DMS79 treated with DMSO at 0.1 percent for 48 hours (cell line): Measurements from ENCODE around the gene EIF1AD.
"Not testable (repeated sequence)": the region's sequence is repeated elsewhere in the genome, so short reads cannot be mapped to it uniquely, and the experiment has no call there.

ENCODE experiments used
- DNase-seq: peaks from one replicate; lab custom pipeline; 2025; lab: John Stamatoyannopoulos, UW

Gene EIF1AD

GRCh38 chr11:66022401-66023185 lies 20.6 kb upstream of the EIF1AD start:
- DNase-seq: peak; percentile 68

- DNase-seq: no peak
Observed at GRCh38 chr11:66020618-66021357, 18.8 kb upstream of the EIF1AD start.

- DNase-seq: no peak
Observed at GRCh38 chr11:66020212-66020611, 18.3 kb upstream of the EIF1AD start.

- no peak for DNase-seq
Observed at GRCh38 chr11:66017321-66017720, 15.4 kb upstream of the EIF1AD start.

- DNase-seq: no peak
Observed at GRCh38 chr11:66016793-66017177, 14.8 kb upstream of the EIF1AD start.

- no peak for DNase-seq
Observed at GRCh38 chr11:66015936-66016792, 14.2 kb upstream of the EIF1AD start.

- DNase-seq: no peak
Observed at GRCh38 chr11:66015454-66015881, 13.5 kb upstream of the EIF1AD start.

- no peak for DNase-seq
Observed at GRCh38 chr11:66014804-66015453, 13.0 kb upstream of the EIF1AD start.

- DNase-seq: no peak
Observed at GRCh38 chr11:66013762-66014100, 11.8 kb upstream of the EIF1AD start.

- DNase-seq: no peak
Observed at GRCh38 chr11:66012946-66013761, 11.2 kb upstream of the EIF1AD start.

- no peak for DNase-seq
Observed at GRCh38 chr11:66012371-66012945, 10.5 kb upstream of the EIF1AD start.

GRCh38 chr11:66011785-66012303 lies 9.9 kb upstream of the EIF1AD start, which contains the start of gene CST6:
Gene CST6, plus strand, starts transcription at chr11:66012008. Its CDS starts 37 bp downstream, at chr11:66012045.
- peak; percentile 17 for DNase-seq

GRCh38 chr11:66011239-66011784 lies 9.4 kb upstream of the EIF1AD start:
- peak; percentile 67 for DNase-seq

- not testable (repeated sequence) for DNase-seq
Observed at GRCh38 chr11:66010036-66010435, 8.1 kb upstream of the EIF1AD start.

- peak; percentile 35 for DNase-seq
Observed at GRCh38 chr11:66008468-66009101, 6.6 kb upstream of the EIF1AD start.

- no peak for DNase-seq
Observed at GRCh38 chr11:66008095-66008467, 6.1 kb upstream of the EIF1AD start.

GRCh38 chr11:66007201-66007634 lies 5.3 kb upstream of the EIF1AD start:
- no peak for DNase-seq

- no peak for DNase-seq
Observed at GRCh38 chr11:66006891-66007176, 4.9 kb upstream of the EIF1AD start.

GRCh38 chr11:66006134-66006890 lies 4.4 kb upstream of the EIF1AD start:
- no peak for DNase-seq
